Measurements from ENCODE around the gene TEX52. TPM values are rescaled to one million over a fixed set of nuclear protein-coding genes. Genes with fewer than 3 reads are reported as not detected.
A peak's percentile ranks its signal among the peaks of the same experiment; 100 is the strongest.

The TEX52 gene
- total and polyA plus RNA-seq, 2 of the 13 experiments (the other 11 are each of a cell fraction or from before 2014, with no cell fraction given) = 0.05 TPM; not detected in 1

- TF ChIP-seq ZNF142 (CRISPR knock-in tag; IDR thresholded peaks at IDR 0.05) (no peak), DMAP1 (CRISPR knock-in tag; IDR thresholded peaks at IDR 0.05) (peak; percentile 36; the same call in 1 of the 2 replicates), ZNF136 (CRISPR knock-in tag; IDR thresholded peaks at IDR 0.05; ENCODE audit: low read depth) (no peak), ZNF503 (CRISPR knock-in tag; IDR thresholded peaks at IDR 0.05) (no peak), ZNF687 (CRISPR knock-in tag; IDR thresholded peaks at IDR 0.05) (peak; percentile 62), ZNF350 (CRISPR knock-in tag; IDR thresholded peaks at IDR 0.05; ENCODE audit: borderline replicate concordance, low read depth) (no peak), ISL2 (CRISPR knock-in tag; IDR thresholded peaks at IDR 0.05) (no peak), NFATC3 (CRISPR knock-in tag; IDR thresholded peaks at IDR 0.05) (no peak), ZNF235 (CRISPR knock-in tag; IDR thresholded peaks at IDR 0.05; ENCODE audit: borderline replicate concordance) (no peak), DDIT3 (CRISPR knock-in tag; IDR thresholded peaks at IDR 0.05) (no peak), ZMYM4 (CRISPR knock-in tag; IDR thresholded peaks at IDR 0.05) (0 out of 2 replicates have a peak, but pooled peaks have one; percentile 13), ZNF737 (CRISPR knock-in tag; IDR thresholded peaks at IDR 0.05; ENCODE audit: borderline replicate concordance) (no peak), NFE2L2 (IDR thresholded peaks at IDR 0.05; ENCODE audit: low read length) (no peak), ZFP36 (IDR thresholded peaks at IDR 0.05; ENCODE audit: borderline replicate concordance, low read depth, low read length, partially characterized antibody) (no peak), FOXM1 (CRISPR knock-in tag; IDR thresholded peaks at IDR 0.05) (no peak), ZNF749 (CRISPR knock-in tag; IDR thresholded peaks at IDR 0.05; ENCODE audit: borderline replicate concordance) (0 out of 2 replicates have a peak, but pooled peaks have one; percentile 55), SETDB1 (CRISPR knock-in tag; IDR thresholded peaks at IDR 0.05; ENCODE audit: borderline replicate concordance) (no peak), ELF4 (CRISPR knock-in tag; IDR thresholded peaks at IDR 0.05; ENCODE audit: borderline replicate concordance) (no peak)
Measured at GRCh38 chr12:2876431-2877046, 19.7 kb upstream of the TEX52 start (continued).

All from HepG2 (cell line).